Stimulated activated CD4-positive, alpha-beta T cell treated with anti-CD3 and anti-CD28 coated beads, Interleukin-1b, Interleukin-23, amount 100 ng/mL, for 48 hours (primary cell): ENCODE measurements around the gene USP7.
"Not testable (repeated sequence)": the region's sequence is repeated elsewhere in the genome, so short reads cannot be mapped to it uniquely, and the experiment has no call there.

Experiments used
- DNase-seq: peaks from one replicate; pipeline ENCODE4 v3.0.0-alpha.2; 2020

The USP7 gene

DNA sequence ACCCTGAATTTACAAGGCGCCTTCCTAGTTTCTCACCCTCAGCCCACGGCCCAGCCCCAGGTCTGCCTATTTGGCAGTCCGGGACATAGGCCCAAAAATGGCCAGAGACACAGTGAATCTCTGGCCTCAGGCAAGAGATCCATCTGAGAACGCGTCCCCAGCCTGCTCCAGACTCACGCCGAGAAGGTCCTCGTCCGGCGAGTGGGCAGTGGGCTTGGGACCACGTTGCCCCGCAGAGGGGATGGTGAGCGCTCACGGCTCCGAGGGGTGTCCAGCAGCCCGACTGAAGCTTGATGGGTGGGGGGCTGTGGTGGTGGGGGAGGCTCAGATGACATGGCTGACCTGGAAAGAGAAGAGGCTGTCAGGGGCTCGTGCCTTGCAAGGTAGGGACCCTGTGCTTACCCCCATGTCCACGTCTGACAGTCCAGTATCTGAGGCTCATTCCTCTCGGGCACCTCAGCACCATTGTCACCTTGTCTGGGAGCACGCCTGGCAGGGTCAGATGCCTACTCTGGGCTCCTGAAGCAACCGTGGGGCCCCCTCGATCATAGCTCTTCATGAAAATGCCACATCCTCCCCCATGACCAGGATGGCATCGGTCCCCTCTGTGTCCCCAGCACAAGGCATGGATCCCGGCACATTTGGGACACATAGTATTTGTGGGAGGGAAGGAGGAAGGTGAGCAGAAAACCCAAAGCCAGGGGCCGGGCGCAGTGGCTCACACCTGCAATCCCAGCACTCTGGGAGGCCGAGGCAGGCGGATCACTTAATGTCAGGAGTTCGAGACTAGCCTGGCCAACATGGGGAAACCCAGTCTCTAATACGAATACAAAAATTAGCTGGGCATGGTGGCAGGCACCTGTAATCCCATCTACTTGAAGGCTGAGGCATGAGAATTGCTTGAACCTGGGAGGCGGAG, 104.5 kb downstream of the USP7 start:
- no peak for DNase-seq

DNA sequence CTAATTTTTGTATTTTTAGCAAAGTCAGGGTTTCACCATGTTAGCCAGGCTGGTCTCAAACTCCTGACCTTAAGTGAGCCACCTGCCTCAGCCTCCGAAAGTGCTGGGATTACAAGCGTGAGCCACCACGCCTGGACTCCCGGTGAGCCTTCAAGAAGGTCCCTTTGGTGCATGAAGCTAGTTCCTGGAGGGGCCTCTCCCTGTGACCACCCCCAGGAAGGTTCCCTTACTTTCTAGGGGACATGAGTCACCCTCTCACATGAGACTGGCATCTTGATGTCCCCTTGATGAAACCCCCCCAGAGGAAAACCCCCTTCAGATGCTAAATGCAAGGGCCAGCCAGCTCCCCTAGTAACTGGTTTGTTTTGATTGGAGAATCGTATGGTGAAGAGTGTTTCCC, 107.7 kb downstream of the USP7 start:
- no peak for DNase-seq

DNA sequence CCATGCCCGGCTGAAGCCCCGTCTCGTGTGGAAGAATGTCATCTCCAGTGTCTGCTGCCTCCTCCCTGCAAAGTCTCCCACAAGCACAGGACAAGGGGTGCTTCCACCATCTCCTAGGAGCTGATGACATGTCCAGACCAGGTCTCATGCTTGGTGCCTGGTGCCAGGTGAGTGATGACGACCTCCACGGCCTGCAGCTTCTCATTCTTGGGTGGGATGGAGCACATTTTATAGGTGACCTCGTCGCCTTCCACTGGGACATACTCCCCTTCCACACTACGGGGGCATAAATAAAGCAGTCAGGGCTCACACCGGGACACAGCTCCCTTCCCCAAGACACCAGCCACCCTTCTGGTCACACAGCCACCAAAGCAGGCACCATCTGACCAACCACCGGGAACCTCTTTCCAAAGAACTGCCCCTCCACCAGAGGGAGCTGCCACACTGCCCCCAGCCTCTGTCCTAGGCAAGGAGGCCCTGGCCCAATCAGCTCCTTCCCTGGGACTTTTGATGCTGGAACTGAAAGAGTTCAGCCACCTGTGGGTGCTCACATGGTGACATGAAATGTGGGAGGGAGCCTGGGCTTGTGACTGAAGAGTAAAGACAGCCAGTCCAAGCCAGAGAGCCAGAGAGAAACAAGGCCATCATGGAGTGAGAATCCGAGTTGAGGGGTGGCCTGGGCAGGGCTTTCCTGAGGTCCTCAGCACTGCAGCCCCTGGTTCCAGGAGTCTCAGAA, 108.5 kb downstream of the USP7 start:
- DNase-seq, result no peak

DNA sequence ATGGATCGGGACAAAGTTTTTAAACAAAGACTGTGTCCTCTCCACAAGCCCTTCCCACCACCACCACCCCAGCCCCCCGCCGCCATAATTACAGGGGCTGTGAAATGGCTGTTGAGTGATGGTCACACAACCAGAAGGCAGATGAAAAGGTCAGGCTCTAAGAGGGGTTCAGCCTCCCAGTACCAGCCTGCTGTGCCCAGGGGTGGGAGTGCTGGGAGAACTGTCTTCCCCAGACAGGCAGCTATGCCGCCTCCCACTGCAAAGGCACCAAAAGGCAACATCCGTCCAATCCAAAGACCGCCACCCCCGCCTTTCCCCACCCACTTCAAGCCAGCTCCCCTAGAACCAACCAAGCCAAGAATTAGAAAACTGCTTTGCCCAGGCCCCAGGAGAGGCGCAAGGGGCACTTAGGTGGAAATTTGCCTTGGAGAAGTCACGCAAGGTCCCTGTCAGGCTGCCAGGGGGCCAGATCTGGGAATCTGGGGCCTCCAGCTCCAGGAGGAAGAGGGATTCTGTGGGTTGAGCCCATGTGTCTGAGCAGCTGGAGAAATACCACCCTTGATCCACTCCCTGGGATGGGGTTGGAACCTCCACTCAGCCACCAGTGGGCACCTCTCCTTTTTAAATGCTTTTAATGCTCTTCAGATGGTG, 109.3 kb downstream of the USP7 start:
- no peak for DNase-seq

DNA sequence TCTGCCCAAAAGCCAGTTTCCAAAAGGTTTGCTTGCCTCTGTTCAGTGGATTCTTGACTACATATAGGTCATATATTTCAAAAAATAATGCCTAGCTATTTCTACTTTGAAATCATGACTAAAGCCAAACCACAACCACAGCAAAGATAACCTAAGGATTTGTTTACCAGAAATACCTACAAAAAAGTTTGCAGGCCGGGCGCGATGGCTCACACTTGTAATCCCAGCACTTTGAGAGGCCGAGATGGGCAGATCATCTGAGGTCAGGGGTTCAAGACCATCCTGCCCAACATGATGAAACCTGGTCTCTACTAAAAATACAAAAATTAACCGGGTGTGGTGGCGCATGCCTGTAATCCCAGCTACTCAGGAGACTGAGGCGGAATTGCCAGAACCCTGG, 110.1 kb downstream of the USP7 start:
- DNase-seq, result no peak

DNA sequence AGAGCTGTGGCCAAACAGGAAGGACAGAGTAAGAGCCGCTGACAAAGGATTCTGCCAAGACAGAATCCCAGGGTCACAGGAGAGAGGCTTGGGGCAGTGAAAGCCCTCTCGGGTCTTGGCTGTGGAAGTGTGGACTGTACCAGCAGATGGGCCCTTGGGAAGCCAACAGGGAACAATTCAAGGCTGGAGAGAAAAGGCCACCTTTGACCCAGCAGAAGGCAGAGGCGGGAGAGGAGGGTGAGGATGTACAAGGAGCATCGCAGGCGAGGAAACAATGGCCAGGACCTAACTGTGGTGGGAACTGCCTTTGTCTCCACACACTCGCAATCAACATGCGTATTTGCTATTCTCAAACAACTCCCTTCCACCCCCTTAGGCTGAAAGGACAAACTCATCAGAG, 110.6 kb downstream of the USP7 start:
- DNase-seq, result no peak

DNA sequence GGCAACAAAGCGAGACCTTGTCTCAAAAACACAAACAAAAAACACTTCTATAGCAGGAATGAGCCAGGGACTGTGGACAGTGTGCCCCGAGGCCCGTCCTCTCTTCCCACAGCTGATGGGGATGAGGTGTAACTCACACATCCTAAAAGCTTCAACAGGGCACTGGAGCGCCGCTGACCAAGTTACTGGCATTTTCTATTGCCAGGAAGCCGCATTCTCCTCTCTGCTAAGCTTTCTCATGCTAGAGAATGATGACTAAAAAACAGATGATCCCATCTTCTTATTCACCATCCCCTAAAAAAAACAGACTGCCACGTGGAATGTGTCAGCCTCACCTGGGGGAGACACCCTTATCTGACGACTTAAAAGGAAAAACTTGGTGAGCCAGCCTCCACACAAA, 111.2 kb downstream of the USP7 start:
- no peak for DNase-seq

DNA sequence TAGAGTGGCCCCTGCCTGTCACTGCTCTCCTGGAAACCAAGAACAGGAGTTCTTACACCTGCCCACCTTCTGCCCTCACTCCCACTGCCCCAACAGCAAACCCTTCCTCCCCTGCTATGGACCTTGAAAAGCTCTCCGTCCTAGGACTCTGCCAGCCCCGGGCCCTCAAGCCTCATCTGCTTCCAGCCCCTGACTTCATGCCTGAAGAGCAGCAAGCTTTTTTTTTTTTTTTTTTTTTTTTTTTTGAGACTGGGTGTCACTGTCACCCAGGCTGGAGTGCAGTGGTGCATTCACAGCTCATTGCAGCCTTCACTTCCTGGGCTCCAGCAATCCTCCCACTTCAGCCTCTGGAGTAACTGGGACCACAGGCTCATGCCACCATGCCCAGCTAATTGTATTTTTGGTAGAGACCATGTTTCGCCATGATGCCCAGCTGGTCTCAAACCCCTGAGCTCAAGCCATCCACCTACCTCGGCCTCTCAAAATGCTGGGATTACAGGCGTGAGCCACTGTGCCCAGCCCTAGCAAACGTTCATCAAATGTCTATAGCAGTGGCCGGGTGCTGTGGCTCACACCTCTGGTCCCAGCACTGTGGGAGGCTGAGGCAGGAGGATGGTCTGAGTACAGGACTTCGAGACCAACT, 111.8 kb downstream of the USP7 start:
- no peak for DNase-seq

DNA sequence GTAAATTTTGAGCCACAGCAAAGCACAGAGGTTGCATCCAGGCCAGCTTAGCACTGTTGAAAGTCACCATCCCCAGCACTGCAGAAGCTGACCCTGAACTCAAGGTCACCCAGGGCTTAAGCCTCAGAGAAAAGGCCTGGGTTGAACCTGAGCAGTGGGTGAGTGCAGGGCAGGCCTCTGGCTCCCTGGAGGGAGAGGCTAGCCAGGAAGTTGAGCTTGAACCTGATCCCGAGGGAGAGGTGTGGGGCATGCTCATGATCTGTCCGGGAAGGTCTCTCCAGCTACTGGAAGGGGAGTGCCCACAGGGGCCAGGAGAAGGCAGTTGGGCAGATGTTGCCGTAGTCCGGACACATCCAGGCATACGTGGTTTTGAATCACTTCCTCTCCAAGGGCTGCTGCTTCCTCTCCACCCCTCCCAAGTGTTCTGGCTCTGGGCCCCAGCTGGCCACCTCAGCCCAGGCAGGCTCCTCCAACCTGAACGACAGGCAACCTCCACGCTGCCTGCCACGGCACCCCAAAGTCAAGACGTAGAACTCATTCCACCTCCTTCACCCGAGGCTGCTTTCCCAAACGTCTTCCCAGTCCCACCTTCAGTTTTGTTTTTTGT, 113.3 kb downstream of the USP7 start:
- DNase-seq, result no peak

DNA sequence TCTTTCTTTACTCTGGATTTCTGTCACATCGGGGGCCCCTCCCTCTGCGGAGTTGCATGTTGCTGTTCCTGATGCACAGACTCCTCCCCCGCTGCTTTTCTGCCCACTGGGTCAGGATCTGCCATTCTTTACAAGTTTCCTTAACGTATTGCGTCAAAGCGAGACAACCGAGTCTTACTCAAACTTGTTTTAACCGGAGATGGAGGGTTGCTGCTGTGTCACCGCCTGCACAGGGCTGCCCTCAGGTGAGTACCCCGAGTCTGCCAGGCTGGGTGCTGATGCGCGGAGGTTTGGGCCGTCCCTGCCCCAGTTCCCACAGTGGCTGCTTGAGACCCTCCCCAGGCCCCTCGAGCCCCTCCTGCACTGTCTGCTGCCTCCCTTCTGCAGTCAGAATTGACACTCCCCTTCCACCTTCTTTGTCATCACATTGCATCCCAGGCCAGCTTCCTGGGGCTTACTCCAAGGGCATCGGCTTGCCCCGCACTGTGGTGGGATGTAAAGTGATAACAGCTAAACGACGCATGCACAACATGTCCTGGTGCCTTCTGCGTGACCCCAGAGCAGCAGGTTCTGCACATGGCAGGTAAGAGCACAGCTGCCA, 114.2 kb downstream of the USP7 start:
- DNase-seq, result no peak

DNA sequence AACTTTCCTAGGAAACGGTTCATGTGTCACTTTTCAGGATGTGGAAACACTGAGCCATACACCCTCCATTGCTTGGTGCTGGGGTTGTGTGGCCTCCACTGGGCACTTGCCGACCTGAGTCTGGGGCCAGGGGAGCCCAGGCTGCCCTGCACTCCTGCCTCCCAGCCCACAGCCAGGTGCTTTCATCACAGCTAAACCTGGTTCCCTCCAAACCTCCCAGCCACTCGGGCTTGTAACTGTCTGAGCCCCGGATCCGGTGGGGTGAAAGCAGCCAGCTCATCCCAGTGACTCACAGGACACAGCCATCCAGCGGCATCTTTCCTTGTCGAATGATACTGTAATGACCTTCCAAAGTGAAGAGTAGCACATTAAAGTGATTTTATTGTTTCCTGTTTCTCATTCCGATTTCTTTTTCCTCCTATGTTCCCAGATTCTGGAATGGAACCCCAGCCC, 114.7 kb downstream of the USP7 start:
- DNase-seq, result no peak

DNA sequence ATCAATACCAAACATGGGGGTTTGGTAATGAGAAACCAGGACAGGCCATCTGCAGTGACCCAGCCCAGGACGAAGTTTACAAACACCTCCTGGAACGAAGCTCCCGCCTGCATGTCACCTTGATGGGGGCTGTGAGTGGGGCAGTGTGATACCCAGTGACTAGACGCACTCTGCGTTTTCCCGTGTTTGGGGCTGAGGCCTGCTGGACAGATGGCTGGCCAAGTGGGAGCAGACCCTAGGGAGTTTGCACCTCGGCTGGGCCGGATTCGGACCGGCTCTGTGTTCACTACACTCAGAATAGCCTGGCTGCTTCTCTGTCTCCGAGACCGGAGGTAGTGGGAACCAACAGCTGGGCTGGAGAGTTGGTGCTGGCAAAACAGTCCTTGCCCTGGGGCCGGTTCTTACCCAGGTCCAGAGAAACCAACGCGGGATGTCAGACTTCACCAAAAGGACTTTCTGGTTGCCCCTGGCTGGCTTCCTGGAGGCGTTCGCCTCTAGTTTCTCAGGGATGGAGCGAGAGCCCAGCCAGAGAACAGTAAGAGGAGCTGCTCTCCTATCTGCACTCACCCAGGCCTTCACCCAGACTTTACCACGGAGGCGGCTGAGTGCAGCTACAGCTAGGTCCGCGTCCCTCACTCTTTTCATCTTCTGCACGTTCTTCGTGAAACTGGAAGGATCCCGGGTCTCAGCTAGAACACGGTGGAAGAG, 115.3 kb downstream of the USP7 start:
- no peak for DNase-seq

DNA sequence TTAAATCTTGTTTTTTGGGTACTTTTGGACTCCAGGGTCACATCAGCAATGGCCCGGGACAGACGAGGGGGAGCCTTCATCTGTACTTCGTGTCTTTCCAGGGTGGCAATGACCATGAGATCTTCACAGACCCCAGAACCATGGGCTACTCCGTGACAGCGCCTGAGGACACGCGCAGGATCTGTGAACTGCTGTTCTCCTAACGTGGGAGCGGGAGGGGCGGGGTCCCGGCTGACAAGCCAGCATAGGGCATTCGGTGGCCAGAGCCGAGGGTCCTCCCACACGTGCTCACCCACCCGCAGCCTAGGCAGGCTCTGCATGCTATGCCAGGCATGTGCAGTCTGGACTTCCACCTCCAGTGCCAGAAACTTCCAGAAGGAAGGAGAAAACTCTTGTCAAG, 116.1 kb downstream of the USP7 start:
- no peak for DNase-seq

DNA sequence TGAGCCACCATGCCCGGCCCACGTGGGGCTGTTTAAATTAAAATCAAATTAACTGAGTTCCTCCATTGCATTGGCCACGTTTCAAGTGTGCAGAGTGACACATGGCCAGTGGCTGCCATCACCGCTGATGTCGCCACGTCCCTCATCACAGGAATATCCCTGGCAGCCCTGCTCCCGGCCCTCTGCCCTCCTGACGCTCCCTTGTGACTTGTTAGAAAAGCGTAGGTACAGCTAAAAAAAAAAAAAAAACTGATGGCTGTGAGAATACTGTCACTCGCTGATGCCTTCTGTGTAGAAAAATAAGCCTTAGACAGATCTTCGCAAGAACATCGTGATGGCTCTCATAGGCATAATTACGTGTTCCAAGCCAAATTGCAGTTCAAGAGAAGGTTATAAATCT, 116.6 kb downstream of the USP7 start:
- no peak for DNase-seq

DNA sequence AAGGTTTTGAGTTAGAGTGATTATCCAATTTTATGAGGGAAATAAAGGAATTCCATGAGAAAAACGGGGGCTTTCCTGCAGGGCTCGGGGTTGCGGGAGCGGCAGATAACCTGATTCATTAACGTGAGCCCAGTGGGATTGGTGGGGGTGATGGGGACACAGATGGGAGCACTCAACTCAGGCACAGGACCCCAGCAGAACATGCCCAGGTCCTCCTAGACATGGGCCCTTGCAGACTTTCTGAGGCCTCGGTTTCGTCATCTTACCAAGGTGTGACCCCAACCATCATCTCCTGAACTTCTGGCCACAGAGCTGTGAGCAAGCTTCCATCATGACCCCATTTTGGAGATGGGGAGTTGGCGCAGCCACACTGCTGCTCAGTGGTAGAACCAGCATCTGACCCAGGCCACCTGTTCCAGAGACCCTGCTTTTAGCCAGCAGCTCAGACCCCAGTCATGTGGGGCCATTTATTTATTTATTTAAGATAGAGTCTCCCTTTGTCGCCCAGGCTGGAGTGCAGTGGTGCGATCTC, 117.2 kb downstream of the USP7 start:
- DNase-seq, result no peak

DNA sequence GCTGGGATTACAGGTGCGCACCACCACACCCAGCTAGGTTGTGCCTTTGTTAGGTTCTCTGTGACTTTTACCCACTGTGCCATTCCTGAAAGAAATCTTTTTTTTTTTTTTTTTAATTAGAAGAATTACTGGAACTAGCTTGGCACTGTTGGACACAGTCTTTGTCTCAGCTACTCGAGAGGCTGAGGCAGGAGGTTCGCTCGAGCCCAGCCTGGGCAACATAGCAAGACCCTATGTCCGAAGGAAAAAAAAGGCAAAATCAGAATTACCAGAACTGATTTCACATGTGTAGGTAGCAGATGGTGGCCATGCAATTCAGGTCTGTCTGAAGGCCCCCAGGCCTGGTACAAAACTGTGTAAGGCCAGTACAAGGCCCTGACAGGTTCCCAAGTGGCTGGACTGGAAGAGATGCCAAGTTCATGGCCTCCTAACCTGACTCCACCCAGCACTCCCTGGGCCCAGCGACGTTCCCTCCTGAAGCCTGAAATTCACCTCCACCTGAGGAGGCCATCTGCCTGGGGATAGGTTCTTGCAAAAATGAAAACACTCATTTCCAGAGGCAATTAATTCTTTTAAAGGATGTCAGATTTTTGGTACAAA, 117.9 kb downstream of the USP7 start:
- no peak for DNase-seq

DNA sequence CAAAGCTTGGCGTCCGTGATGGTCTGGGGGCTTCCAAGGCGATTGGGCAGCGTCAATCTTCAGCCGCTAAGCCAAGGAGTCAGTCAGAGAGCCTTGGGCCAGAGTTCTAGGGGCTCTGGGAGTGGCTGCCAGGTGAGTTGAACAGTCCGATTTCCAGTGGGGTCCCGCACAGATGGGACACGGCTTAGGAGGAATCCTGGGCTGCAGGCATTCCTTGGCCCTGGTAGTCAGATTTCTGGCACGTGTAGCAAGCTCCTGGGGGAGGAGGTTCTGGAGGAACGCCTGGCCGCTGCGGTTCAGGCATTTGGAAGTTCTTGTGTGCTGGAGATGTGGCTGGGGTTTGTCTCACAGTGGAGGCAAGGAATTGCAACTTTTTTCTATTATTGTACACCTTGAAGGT, 120.4 kb downstream of the USP7 start:
- not testable (repeated sequence) for DNase-seq
